Stomach (tissue), 4 donors: ENCODE measurements around the gene HSPB9.

Experiments
- POLR2AphosphoS5 ChIP-seq, 3 donors: sonication (generic); formaldehyde crosslinking; IDR thresholded peaks; one replicate each; pipeline ENCODE4 v1.6.1; 2016; ENCODE audit warnings: antibody characterized with exemption in 3 of 3
- TF ChIP-seq, protein P1 (sequence below), 7 experiments: fragments of 450-650 bp in 4 of 7; fragments of 200-600 bp in 3 of 7; sonication (generic) in 3 of 7; IDR thresholded peaks; one replicate each; pipeline ENCODE4 v1.5.1; 2016 to 2019; ENCODE audit warnings: antibody characterized with exemption in 7 of 7, control low read depth in 2 of 7, mild to moderate bottlenecking in 1 of 7

DNA sequence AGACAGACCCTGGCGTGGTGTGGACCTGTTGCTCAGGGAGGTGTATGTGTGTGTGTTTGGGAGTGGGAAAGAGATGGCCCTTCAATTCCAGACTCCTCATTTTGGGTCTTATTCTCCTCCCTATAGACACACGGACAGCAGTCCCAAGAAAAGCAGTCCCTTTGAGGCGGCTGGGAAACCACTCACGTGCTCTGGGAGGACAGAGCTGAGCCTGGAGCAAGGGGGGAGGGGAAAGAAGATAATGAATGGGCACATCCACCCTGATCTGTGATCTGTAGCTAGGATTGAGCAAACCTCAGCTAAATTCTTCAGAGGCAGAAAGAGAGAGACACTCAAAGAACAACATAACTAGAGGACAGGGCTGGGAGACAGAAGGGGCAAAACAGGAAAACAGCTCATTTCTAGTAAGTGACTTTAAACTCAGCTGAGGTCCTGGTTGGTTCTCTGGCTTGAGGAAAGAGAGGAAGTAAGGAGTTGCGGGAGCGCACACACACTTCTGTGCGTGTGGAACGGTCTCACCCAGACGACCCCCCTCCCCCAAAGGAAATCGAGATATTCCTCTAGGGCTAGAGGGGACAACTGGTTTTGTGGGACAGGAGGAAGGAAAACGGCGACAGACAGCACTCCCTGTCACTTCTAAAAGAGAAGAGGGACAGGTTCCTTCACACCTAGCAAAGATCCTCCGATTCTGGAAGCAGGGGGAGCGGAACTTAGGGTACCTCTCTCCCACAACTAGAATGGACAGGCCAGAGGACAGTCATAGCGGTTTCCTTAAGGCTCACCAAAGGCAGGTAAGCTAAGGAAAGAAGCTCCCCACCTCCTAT, 31.5 kb downstream of the HSPB9 start:
- TF ChIP-seq, protein P1, sequence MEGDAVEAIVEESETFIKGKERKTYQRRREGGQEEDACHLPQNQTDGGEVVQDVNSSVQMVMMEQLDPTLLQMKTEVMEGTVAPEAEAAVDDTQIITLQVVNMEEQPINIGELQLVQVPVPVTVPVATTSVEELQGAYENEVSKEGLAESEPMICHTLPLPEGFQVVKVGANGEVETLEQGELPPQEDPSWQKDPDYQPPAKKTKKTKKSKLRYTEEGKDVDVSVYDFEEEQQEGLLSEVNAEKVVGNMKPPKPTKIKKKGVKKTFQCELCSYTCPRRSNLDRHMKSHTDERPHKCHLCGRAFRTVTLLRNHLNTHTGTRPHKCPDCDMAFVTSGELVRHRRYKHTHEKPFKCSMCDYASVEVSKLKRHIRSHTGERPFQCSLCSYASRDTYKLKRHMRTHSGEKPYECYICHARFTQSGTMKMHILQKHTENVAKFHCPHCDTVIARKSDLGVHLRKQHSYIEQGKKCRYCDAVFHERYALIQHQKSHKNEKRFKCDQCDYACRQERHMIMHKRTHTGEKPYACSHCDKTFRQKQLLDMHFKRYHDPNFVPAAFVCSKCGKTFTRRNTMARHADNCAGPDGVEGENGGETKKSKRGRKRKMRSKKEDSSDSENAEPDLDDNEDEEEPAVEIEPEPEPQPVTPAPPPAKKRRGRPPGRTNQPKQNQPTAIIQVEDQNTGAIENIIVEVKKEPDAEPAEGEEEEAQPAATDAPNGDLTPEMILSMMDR (IDR thresholded peaks at IDR 0.05): no peak
- no peak for TF ChIP-seq POLR2AphosphoS5 (IDR thresholded peaks at IDR 0.05)
